NT2/D1 (cell line): ENCODE measurements around the gene ANTXR2.
"Not testable (repeated sequence)": the region's sequence is repeated elsewhere in the genome, so short reads cannot be mapped to it uniquely, and the experiment has no call there.

Source experiments
- DNase-seq: peaks from one replicate; pipeline ENCODE4 v3.0.0-alpha.2; 2011; ENCODE audit warnings: low read depth, low spot score
- H3K27me3 ChIP-seq: 2 replicates; pipeline ENCODE4 v1.6.0; 2011; ENCODE audit warnings: mild to moderate bottlenecking; ENCODE audit not compliant: insufficient read length, insufficient read depth
- H3K36me3 ChIP-seq: 2 replicates; pipeline ENCODE4 v1.6.1; 2011; ENCODE audit warnings: mild to moderate bottlenecking, low read length, mixed read lengths; ENCODE audit not compliant: insufficient read depth, insufficient read length
- H3K4me1 ChIP-seq: 2 replicates; pipeline ENCODE4 v1.5.1; 2011; ENCODE audit not compliant: insufficient read depth, insufficient read length
- H3K4me3 ChIP-seq: 2 replicates; pipeline ENCODE4 v1.5.1; 2011; ENCODE audit warnings: low read depth; ENCODE audit not compliant: insufficient read length
- H3K9ac ChIP-seq: 2 replicates; pipeline ENCODE4 v1.6.0; 2011; ENCODE audit warnings: low read depth; ENCODE audit not compliant: insufficient read length
- H3K9me3 ChIP-seq: 2 replicates; pipeline ENCODE4 v1.5.1; 2011; ENCODE audit warnings: mild to moderate bottlenecking, low read length; ENCODE audit not compliant: insufficient read depth
- SUZ12 ChIP-seq: IDR thresholded peaks from 2 replicates; pipeline ENCODE4 v1.6.1; 2011; ENCODE audit not compliant: insufficient read length, insufficient read depth; ENCODE audit errors: extremely low read depth
- YY1 ChIP-seq: IDR thresholded peaks from 2 replicates; pipeline ENCODE4 v1.6.1; 2011; ENCODE audit not compliant: insufficient read length, insufficient read depth
- ZNF274 ChIP-seq: IDR thresholded peaks from 2 replicates; pipeline ENCODE4 v1.6.1; 2011; ENCODE audit warnings: mild to moderate bottlenecking, low read depth, low read length

ANTXR2 gene

GRCh38 chr4:79905212-79905611, 167.8 kb downstream of the ANTXR2 start:
- Histone ChIP-seq H3K9ac (no peak overlapping the region), H3K4me1 (no peaks in the 10 kb centered on the region), H3K36me3 (peaks cover 4% of the 10 kb centered on the region), H3K27me3 (no peaks in the 10 kb centered on the region), H3K9me3 (no peaks in the 10 kb centered on the region), H3K4me3 (no peak overlapping the region)
- TF ChIP-seq YY1 (no peak), ZNF274 (no peak), SUZ12 (no peak)
- DNase-seq, result no peak

- TF ChIP-seq ZNF274 (no peak), YY1 (no peak), SUZ12 (no peak)
- DNase-seq, result no peak
- peaks cover 4% of the 10 kb centered on the region for H3K36me3 ChIP-seq
- H3K27me3 ChIP-seq, result no peaks in the 10 kb centered on the region
- no peak overlapping the region for H3K4me3 ChIP-seq
- no peak overlapping the region for H3K9ac ChIP-seq
- H3K4me1 ChIP-seq, result no peaks in the 10 kb centered on the region
- H3K9me3 ChIP-seq, result no peaks in the 10 kb centered on the region
These were observed 168.7 kb downstream of the ANTXR2 start for GRCh38 chr4:79904331-79904730.

GRCh38 chr4:79900182-79900581, 172.8 kb downstream of the ANTXR2 start:
- TF ChIP-seq YY1 (no peak), ZNF274 (no peak), SUZ12 (no peak)
- DNase-seq, result no peak
- Histone ChIP-seq H3K27me3 (no peaks in the 10 kb centered on the region), H3K4me3 (no peak overlapping the region), H3K36me3 (no peaks in the 10 kb centered on the region), H3K4me1 (no peaks in the 10 kb centered on the region), H3K9me3 (no peaks in the 10 kb centered on the region), H3K9ac (no peak overlapping the region)

- no peaks in the 10 kb centered on the region for H3K9me3 ChIP-seq
- no peak for DNase-seq
- H3K4me3 ChIP-seq, result no peak overlapping the region
- TF ChIP-seq YY1 (no peak), SUZ12 (no peak), ZNF274 (no peak)
- no peaks in the 10 kb centered on the region for H3K4me1 ChIP-seq
- no peak overlapping the region for H3K9ac ChIP-seq
- no peaks in the 10 kb centered on the region for H3K27me3 ChIP-seq
- no peaks in the 10 kb centered on the region for H3K36me3 ChIP-seq
These were observed 173.5 kb downstream of the ANTXR2 start for GRCh38 chr4:79899481-79899880.

GRCh38 chr4:79898055-79898454, 175.0 kb downstream of the ANTXR2 start:
- H3K27me3 ChIP-seq, result no peaks in the 10 kb centered on the region
- H3K9me3 ChIP-seq, result no peaks in the 10 kb centered on the region
- H3K4me1 ChIP-seq, result no peaks in the 10 kb centered on the region
- H3K36me3 ChIP-seq, result no peaks in the 10 kb centered on the region
- no peak overlapping the region for H3K4me3 ChIP-seq
- H3K9ac ChIP-seq, result no peak overlapping the region
- DNase-seq, result no peak
- TF ChIP-seq SUZ12, result no peak
- TF ChIP-seq YY1, result no peak
- TF ChIP-seq ZNF274, result no peak

- H3K36me3 ChIP-seq, result no peaks in the 10 kb centered on the region
- no peaks in the 10 kb centered on the region for H3K4me1 ChIP-seq
- DNase-seq, result no peak
- H3K9ac ChIP-seq, result no peak overlapping the region
- H3K9me3 ChIP-seq, result no peaks in the 10 kb centered on the region
- no peaks in the 10 kb centered on the region for H3K27me3 ChIP-seq
- no peak overlapping the region for H3K4me3 ChIP-seq
- no peak for TF ChIP-seq SUZ12
- TF ChIP-seq YY1, result no peak
- no peak for TF ChIP-seq ZNF274
These were observed 175.9 kb downstream of the ANTXR2 start for GRCh38 chr4:79897174-79897573.

GRCh38 chr4:79893456-79893855, 179.6 kb downstream of the ANTXR2 start:
- H3K9ac ChIP-seq, result no peak overlapping the region
- TF ChIP-seq YY1, result no peak
- TF ChIP-seq SUZ12, result no peak
- no peak overlapping the region for H3K4me3 ChIP-seq
- H3K4me1 ChIP-seq, result no peaks in the 10 kb centered on the region
- H3K36me3 ChIP-seq, result no peaks in the 10 kb centered on the region
- no peaks in the 10 kb centered on the region for H3K9me3 ChIP-seq
- no peaks in the 10 kb centered on the region for H3K27me3 ChIP-seq
- DNase-seq, result no peak

- not testable (repeated sequence) for H3K27me3 ChIP-seq, H3K9ac ChIP-seq, DNase-seq, H3K4me3 ChIP-seq, H3K4me1 ChIP-seq, H3K9me3 ChIP-seq, H3K36me3 ChIP-seq
These were observed 184.0 kb downstream of the ANTXR2 start for GRCh38 chr4:79889026-79889425.
